ENCODE data around the gene FBXL4.
A peak's percentile ranks its signal among the peaks of the same experiment; 100 is the strongest.

FBXL4 gene

DNA sequence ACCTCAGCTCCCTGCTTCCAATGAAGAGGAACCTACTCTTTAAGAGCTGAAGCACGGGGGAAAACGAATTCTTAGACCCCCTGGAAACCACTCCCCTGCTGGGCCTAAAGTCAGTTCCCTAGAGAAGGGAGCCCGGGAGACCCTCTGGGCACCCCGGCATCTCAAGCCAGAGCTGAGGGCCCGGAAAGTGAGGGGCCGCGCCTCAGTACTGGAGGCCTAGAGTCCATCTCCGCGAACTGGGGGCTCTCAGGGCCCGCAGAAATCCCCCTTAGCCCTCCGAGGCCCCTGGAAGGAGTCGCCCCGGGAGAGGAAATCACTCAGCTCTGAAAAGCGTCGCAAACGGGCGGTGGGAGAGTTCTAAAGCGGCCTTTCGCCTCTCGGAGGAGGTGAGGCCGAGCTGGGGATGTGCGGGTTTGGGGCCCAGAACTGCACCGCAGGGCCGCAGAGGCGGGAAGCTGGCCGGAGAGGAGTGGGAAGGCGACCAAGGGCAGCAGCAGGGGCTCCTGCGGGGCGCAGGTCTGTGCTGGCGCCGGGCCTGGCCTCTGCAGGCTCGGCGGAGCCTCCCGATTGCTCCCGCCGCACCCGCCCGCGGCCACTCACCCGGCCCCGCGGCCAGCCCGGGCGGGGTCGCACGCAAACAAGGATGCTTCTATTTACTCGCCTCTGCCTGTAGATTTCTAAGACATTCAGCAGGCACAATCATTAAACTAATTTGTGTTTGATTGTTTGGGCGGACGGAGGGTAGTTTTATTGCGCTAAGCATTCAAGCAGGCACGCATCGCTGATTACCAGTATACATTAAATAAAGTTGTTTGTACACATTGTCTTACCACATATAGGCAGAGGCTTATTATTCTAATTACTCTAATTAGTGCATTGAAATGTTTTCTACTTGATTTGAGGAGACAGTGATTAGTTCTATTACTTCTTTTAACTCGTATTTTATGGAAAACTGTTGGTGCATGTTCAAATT is 104.2 kb downstream of the FBXL4 start:
- TF ChIP-seq POLR2A (IDR thresholded peaks at IDR 0.05; ENCODE audit: low read length) (no peak), GATA1 (IDR thresholded peaks at IDR 0.05; ENCODE audit: low read depth, low read length) (no peak)
- DNase-seq, result no peak

DNA sequence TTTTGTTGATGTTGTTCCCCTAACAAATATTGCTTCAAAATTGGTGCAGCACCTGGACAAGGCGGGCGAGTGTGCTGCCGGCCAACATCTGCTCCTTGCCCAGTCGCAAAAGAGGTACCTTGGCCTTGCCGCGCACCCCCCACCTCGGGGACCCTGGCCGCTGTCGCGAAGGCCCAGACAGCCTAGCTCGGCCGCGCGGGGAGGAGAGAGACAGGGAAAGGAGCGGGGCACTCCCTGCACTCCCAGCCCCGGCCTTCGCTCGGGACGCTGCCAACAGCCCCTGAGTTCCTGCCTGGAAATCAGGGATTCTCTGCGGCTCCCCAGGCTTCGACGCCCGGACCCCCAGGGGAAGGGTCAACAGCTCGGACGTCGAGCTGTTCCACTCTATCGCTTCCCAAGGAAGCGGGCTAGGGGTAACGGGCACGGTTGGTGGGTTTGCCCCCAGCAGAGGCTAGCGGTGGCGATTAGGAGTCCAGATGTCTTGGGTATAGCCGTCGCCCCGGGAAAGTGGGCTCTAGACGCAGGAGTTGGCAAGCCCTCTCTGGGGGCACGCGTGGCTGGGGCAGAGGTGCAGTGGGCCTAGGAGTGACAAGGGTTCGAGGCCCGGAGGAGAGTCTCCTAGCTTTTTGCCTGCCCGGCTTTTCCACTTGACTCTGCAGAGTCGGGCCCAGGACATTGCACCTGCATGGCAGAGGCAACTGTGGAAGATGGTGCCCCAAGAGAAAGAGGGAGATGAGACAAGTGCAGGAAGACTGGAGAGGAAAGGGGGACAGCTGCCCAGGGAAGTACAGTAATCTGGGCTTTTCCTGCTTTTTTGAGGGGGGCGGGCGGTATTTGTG is 105.2 kb downstream of the FBXL4 start:
- DNase-seq, result no peak
- TF ChIP-seq POLR2A (IDR thresholded peaks at IDR 0.05; ENCODE audit: low read length) (no peak), GATA1 (IDR thresholded peaks at IDR 0.05; ENCODE audit: low read depth, low read length) (no peak)

DNA sequence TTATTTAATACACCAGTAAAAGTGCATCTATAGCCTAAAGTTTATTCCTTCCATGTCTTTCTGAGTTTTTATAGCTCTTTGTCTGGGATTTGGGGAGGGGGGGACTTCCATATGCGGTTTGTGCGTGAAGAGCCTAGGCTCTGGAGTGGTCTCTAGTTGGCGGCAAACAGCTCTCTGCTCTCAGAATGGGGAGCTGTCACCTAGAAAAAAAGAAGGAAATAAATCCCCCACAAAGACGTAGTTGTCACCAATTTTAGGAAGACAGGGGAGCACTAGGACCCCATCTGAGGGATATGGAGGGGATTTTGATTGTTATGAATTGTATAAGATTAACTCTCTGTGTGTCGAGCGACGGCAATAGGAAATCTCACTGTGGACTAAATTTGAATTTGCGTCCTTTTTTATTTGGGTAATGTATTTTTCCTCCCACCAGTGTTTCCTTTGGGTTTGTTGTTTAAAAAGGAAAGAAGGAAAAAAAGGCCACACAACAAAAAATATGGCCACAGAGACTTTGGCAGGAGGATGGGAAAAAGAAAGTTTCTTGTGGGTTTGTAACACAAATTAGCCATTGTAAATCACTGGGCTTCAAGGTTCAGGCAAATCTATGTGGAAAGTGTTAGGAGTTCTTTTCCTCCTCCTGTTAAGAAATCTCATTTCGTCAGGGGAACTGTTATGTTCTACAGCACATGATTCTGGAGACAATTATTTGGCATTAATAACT is 106.0 kb downstream of the FBXL4 start:
- TF ChIP-seq POLR2A (IDR thresholded peaks at IDR 0.05; ENCODE audit: low read length) (no peak), GATA1 (IDR thresholded peaks at IDR 0.05; ENCODE audit: low read depth, low read length) (no peak)
- no peak for DNase-seq

DNA sequence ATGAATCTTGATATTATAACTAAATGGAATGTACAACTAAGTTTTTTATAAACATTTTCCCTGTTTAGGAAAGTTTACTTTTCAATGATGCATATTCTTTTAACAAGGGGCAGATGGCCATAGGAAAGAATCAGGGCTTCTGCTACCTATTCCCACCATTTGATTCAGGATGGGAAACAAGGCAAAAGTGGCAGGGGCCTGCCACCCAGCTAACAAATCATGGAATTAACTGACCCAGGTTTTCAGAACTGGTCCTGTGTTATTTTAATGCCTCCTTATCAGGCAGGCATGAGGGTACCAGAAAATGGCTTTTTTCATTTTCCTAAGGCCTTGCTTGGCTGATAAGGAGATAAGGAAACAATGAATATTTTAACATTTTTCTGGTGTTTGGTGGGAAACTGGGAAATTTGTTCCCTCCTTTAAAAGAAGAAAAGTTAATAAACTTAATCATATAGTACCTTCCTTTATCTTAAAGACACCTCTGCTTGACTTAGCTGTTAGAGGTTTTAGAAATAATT is 106.7 kb downstream of the FBXL4 start:
- TF ChIP-seq POLR2A (IDR thresholded peaks at IDR 0.05; ENCODE audit: low read length), result no peak
- TF ChIP-seq GATA1 (IDR thresholded peaks at IDR 0.05; ENCODE audit: low read depth, low read length), result no peak
- DNase-seq, result no peak

DNA sequence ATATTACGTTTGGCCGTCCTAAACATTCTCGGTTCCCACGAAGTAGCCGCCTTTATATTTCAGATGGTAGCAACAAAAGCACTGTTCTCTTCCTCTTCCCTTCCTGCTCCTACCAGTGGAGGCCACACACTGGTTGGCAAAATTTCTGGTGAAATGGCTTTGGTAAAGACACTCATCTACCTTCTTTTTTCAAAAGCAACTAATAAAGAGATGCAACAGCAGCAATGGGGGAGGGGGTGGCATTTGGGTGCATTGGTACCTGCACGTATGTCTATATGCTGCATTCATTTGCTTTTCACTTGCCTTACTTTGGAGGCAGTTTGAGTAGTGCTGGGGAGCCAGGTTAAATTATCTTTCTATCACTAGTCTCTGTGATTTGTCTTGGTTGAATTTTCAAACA is 107.4 kb downstream of the FBXL4 start:
- no peak for TF ChIP-seq POLR2A (IDR thresholded peaks at IDR 0.05; ENCODE audit: low read length)
- TF ChIP-seq GATA1 (IDR thresholded peaks at IDR 0.05; ENCODE audit: low read depth, low read length), result no peak
- DNase-seq, result no peak

DNA sequence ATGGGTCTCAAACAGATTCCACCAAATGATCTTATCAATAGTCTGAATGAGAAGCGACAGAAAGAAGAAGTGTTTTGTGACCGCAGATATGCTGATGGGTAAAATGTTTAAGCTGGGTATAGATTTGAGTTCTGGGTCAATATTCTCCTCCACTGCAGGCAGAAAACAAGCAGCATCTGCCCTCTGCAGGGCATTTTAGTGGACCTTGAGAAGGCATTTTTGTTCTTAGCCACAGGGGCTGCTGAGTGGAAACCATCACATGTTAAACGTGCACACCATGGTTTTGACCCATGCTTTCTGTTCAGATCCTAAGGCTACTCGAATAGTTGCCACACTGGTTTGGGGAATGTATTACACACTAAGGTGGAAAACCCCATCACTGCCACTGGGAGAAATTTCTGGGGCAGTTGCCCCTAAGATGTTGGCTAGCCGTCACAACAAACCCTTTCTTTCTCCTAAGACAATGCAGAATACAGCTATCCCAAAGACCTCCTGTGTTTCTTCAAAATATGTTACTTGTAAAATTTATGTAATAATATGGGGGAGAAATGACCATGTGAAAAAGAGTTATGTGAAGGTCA is 107.9 kb downstream of the FBXL4 start:
- no peak for TF ChIP-seq POLR2A (IDR thresholded peaks at IDR 0.05; ENCODE audit: low read length)
- TF ChIP-seq GATA1 (IDR thresholded peaks at IDR 0.05; ENCODE audit: low read depth, low read length), result no peak
- DNase-seq, result peak; percentile 10 to 14

DNA sequence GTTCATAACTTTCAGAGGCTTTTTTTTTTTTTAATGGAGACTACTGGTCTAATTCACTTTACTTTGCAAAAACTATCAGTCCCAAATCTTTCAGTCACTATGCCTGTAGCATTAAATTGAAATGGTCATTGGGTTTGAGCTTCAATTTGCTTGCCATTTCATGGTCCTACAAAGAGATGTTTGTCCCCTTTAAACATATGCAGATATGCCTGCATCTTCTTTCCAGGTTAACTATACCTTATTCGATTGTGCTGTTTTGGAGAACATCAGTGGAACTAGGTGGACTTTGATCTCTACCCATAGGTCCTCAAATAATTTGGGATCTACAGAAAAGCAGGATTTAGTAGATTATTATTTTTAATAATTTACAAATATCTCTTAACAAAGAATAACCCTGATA is 108.8 kb downstream of the FBXL4 start:
- TF ChIP-seq POLR2A (IDR thresholded peaks at IDR 0.05; ENCODE audit: low read length) (no peak), GATA1 (IDR thresholded peaks at IDR 0.05; ENCODE audit: low read depth, low read length) (no peak)
- no peak for DNase-seq

DNA sequence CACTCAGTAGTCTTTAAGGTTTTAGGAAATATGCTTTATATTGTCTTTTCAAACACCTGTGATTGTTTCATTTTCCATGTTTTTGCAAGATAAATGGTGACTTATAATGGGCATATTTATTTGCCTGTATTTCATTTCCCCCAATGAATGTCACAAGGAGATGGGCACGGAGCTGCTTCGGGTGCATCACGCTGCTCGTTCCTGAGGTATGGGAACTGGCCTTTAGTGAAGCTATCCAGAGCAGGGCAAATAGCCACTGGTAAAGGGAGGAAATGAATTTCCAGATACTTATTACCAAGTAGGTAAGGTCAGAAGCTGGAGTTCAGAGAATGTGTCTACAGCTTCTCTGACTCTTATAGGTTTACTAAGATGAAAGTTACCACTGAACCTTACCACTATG is 109.7 kb downstream of the FBXL4 start:
- TF ChIP-seq POLR2A (IDR thresholded peaks at IDR 0.05; ENCODE audit: low read length), result no peak
- no peak for TF ChIP-seq GATA1 (IDR thresholded peaks at IDR 0.05; ENCODE audit: low read depth, low read length)

DNA sequence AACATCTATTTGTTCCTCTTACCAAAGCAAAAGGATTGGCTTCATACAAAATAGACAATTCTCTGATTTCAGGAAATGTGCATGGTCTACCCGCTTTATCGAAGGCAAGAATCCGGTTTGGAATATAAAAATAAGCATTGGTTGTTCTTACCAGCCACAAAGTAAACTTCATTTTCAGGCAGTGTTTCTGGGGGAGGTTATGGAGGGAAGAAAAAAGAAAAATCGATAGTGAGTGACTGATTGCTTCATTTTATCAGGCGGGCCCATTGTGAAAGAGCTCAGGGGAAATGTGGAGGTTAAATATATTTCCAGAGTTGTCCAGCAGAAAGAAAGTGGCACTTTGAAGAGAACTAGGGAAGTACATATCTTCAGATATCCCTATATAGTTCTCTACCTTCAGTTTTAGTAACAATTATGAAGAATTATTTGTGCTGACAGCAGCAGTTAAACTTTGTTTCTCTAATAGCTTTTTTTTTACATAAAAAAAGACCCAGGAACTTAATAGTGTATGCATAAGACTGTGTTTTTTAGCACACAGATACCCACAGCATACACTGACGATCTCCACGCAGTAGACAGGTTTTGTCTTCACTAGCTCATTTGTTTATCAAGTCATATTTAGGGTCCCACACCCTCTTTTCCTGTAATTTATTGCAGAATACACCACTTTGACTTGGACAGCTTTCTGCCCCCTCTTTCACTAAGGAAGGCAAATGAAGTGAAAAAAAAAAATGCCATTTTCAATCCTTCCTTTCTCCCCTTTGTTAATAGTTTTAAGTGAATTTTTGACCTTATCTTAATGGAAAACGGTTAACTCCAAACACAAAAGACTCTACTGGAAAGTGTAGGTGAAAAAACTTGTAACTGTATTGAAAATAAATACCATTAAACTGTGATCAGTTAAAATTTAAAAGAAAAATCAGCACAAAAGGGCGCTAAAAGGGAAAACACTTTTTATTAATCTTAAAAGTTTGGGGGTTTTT is 110.5 kb downstream of the FBXL4 start:
- TF ChIP-seq POLR2A (IDR thresholded peaks at IDR 0.05; ENCODE audit: low read length) (no peak), GATA1 (IDR thresholded peaks at IDR 0.05; ENCODE audit: low read depth, low read length) (no peak)
- DNase-seq, result no peak

More for the DNA sequence above, 109.7 kb downstream of the FBXL4 start:
- DNase-seq, result no peak

DNA sequence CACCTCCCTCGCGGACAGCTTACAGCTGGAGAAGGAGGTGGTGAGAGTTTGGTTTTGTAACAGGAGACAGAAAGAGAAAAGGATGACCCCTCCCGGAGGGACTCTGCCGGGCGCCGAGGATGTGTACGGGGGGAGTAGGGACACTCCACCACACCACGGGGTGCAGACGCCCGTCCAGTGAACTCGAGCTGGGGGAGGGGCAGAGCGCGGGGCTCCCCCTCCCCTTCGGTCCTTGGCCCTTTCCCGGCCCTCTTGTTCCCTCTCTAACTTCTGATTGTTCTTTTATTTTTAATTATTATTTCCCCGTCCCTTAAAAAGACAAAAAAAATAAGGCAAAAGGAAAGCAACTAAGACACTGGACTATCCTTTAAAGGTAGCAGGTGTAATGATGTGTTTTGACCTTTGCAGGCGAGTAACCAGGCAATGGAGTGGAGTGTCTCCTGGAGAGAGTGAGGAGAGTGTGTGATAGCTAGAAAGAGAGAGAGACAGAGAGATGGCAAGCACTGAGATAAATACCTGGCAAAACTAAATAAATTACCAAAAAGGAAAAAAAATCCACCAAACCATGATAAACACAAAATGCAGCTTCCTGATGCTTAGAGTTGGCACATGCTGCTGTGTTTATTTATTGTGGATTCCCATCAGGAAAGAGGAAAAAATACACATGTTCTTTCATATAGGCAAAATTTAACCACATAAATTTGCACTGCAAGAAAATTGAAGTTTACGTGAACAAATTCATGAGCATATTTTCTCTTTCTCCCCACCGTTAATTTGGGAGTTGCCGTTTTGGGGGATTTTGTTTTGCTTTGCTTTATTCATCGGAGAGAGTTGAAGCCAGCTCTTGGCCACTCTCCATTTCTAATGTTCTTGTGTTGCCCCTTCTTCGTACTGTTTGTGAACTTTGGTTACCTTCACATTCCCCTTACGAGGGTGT is 111.5 kb downstream of the FBXL4 start:
- no peak for DNase-seq
- TF ChIP-seq POLR2A (IDR thresholded peaks at IDR 0.05; ENCODE audit: low read length), result no peak
- TF ChIP-seq GATA1 (IDR thresholded peaks at IDR 0.05; ENCODE audit: low read depth, low read length), result no peak

Data from erythroblast (primary cell).